ENCODE results near the gene METRNL.

GRCh38 chr17:83057793-83058265, 21.6 kb upstream of the METRNL start:
- TF ChIP-seq POLR2AphosphoS5 (IDR thresholded peaks at IDR 0.05; ENCODE audit: low read depth, low read length), result no peak
- no peak for TF ChIP-seq POLR2A (IDR thresholded peaks at IDR 0.05; ENCODE audit: low read depth, low read length)
